ENCODE measurements around the gene RPL41. TPM values are rescaled to one million over a fixed set of nuclear protein-coding genes. Genes with fewer than 3 reads are reported as not detected.

RPL41 gene
- total and polyA plus RNA-seq, 9 of the 15 experiments (the other 6 are each of a cell fraction or from before 2014, with no cell fraction given): 3,403 to 11,276 (median 5,604) TPM

DNA sequence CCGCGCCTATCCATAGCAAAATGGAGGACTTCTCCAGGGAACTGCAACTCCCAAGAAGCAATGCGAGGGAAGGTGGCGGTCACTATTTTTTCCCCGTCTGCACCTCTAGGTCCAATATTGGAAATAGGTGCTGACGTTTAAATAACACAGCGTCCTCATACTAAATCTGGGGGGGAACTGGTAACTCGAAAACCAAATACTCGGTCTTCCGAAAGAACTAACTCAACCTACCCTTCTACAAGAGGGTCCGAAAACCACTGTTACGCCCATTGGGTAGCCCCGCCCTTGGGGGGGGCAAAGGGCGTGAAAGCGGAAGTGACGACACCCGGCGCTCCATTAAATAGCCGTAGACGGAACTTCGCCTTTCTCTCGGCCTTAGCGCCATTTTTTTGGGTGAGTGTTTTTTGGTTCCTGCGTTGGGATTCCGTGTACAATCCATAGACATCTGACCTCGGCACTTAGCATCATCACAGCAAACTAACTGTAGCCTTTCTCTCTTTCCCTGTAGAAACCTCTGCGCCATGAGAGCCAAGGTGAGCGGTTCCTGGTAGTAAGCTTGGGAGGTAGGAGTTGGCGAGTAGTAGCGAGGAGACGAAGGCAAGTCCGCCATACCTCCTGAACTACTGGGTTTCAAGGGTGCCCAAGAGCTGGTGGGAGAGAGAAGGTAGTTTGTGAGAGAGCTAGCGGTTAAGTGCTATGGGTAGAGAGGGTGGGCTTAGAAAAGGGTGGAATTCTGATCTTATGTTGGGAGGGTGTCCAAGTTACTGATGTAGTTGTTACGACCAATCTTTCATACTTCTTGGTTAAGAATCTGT is at the start of gene RPL41 (continued):
- TF ChIP-seq, protein P1, sequence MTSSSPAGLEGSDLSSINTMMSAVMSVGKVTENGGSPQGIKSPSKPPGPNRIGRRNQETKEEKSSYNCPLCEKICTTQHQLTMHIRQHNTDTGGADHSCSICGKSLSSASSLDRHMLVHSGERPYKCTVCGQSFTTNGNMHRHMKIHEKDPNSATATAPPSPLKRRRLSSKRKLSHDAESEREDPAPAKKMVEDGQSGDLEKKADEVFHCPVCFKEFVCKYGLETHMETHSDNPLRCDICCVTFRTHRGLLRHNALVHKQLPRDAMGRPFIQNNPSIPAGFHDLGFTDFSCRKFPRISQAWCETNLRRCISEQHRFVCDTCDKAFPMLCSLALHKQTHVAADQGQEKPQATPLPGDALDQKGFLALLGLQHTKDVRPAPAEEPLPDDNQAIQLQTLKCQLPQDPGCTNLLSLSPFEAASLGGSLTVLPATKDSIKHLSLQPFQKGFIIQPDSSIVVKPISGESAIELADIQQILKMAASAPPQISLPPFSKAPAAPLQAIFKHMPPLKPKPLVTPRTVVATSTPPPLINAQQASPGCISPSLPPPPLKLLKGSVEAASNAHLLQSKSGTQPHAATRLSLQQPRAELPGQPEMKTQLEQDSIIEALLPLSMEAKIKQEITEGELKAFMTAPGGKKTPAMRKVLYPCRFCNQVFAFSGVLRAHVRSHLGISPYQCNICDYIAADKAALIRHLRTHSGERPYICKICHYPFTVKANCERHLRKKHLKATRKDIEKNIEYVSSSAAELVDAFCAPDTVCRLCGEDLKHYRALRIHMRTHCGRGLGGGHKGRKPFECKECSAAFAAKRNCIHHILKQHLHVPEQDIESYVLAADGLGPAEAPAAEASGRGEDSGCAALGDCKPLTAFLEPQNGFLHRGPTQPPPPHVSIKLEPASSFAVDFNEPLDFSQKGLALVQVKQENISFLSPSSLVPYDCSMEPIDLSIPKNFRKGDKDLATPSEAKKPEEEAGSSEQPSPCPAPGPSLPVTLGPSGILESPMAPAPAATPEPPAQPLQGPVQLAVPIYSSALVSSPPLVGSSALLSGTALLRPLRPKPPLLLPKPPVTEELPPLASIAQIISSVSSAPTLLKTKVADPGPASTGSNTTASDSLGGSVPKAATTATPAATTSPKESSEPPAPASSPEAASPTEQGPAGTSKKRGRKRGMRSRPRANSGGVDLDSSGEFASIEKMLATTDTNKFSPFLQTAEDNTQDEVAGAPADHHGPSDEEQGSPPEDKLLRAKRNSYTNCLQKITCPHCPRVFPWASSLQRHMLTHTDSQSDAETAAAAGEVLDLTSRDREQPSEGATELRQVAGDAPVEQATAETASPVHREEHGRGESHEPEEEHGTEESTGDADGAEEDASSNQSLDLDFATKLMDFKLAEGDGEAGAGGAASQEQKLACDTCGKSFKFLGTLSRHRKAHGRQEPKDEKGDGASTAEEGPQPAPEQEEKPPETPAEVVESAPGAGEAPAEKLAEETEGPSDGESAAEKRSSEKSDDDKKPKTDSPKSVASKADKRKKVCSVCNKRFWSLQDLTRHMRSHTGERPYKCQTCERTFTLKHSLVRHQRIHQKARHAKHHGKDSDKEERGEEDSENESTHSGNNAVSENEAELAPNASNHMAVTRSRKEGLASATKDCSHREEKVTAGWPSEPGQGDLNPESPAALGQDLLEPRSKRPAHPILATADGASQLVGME (CRISPR knock-in tag; IDR thresholded peaks at IDR 0.05): no peak
- TF ChIP-seq ZNF785 (CRISPR knock-in tag; IDR thresholded peaks at IDR 0.05) (no peak), HNRNPL (IDR thresholded peaks at IDR 0.05; ENCODE audit: low read depth, low read length) (peak; percentile 41; the same call in 1 of the 2 replicates), NCOA4 (IDR thresholded peaks at IDR 0.05; ENCODE audit: partially characterized antibody) (no peak), MTA3 (IDR thresholded peaks at IDR 0.05; ENCODE audit: borderline replicate concordance) (peak; percentile 98), KLF10 (CRISPR knock-in tag; IDR thresholded peaks at IDR 0.05) (no peak), ZNF146 (CRISPR knock-in tag; IDR thresholded peaks at IDR 0.05; ENCODE audit: unreplicated experiment) (no peak), ZFP36 (IDR thresholded peaks at IDR 0.05; ENCODE audit: low read depth, low read length, partially characterized antibody) (no peak), HNRNPLL (IDR thresholded peaks at IDR 0.05; ENCODE audit: low read depth, low read length, poor library complexity, severe bottlenecking) (peak; percentile 25), TAF7 (tag; IDR thresholded peaks at IDR 0.05) (peak; percentile 99), ZKSCAN1 (IDR thresholded peaks at IDR 0.05; ENCODE audit: low read depth, low read length) (no peak), RHOXF2B (CRISPR knock-in tag; conservative IDR thresholded peaks at IDR 0.05) (0 out of 2 replicates have a peak, but pooled peaks have one; percentile 10), MEF2A (IDR thresholded peaks at IDR 0.05; ENCODE audit: control insufficient read depth, low read depth, low read length) (peak; percentile 35; the same call in 1 of the 2 replicates), CBFA2T3 (IDR thresholded peaks at IDR 0.05) (no peak), ELF1 (tag; IDR thresholded peaks at IDR 0.05) (peak; percentile 84)
- TF ChIP-seq, protein P2, sequence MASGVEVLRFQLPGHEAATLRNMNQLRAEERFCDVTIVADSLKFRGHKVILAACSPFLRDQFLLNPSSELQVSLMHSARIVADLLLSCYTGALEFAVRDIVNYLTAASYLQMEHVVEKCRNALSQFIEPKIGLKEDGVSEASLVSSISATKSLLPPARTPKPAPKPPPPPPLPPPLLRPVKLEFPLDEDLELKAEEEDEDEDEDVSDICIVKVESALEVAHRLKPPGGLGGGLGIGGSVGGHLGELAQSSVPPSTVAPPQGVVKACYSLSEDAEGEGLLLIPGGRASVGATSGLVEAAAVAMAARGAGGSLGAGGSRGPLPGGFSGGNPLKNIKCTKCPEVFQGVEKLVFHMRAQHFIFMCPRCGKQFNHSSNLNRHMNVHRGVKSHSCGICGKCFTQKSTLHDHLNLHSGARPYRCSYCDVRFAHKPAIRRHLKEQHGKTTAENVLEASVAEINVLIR (CRISPR knock-in tag; IDR thresholded peaks at IDR 0.05): peak; percentile 89
- TF ChIP-seq, protein P3, sequence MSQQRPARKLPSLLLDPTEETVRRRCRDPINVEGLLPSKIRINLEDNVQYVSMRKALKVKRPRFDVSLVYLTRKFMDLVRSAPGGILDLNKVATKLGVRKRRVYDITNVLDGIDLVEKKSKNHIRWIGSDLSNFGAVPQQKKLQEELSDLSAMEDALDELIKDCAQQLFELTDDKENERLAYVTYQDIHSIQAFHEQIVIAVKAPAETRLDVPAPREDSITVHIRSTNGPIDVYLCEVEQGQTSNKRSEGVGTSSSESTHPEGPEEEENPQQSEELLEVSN (IDR thresholded peaks at IDR 0.05; ENCODE audit: borderline replicate concordance in 1 of 2, extremely low read depth in 1 of 2, insufficient read depth in 1 of 2, insufficient read length in 1 of 2, low read depth in 1 of 2, low read length in 1 of 2, poor library complexity in 1 of 2, severe bottlenecking in 1 of 2): peak; percentile 21 to 27
- TF ChIP-seq, protein P4, sequence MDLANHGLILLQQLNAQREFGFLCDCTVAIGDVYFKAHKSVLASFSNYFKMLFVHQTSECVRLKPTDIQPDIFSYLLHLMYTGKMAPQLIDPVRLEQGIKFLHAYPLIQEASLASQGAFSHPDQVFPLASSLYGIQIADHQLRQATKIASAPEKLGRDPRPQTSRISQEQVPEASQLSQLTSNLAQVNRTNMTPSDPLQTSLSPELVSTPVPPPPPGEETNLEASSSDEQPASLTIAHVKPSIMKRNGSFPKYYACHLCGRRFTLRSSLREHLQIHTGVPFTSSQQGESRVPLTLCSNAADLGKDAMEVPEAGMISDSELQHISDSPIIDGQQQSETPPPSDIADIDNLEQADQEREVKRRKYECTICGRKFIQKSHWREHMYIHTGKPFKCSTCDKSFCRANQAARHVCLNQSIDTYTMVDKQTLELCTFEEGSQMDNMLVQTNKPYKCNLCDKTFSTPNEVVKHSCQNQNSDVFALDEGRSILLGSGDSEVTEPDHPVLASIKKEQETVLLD (IDR thresholded peaks at IDR 0.05): no peak

Measured in K562 (cell line).